ENCODE results near the gene SLC9A1. TPM values are rescaled to one million over a fixed set of nuclear protein-coding genes. Genes with fewer than 3 reads are reported as not detected.

SLC9A1 gene
- total and polyA plus RNA-seq, 2 of the 8 experiments (the other 6 are each of a cell fraction or from before 2014, with no cell fraction given), result 11.3 to 25.1 TPM

DNA sequence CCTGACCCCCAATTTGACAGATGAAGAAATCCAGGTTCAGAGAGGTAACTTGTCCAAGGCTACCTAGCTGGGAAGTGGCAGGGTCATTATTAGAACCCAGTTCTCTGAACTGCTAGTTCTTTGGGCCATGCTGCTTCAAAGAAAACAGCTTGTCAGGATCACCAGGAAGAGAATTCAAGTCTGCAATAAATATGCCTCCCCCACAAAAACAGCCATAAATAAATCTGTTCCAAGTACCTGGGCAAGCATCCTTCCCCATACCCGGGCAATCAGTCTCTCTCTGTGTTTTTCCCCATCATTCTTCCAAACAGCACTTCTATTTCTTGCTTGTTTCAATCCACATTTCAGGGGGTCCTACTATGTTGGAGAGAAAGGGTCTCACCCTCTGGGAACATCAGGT, 34.1 kb downstream of the SLC9A1 start (continued):
- TF ChIP-seq TAF1 (IDR thresholded peaks at IDR 0.05; ENCODE audit: low read depth, low read length) (no peak), BRCA1 (IDR thresholded peaks at IDR 0.05; ENCODE audit: low read depth, low read length) (no peak), RXRA (IDR thresholded peaks at IDR 0.05; ENCODE audit: insufficient read depth, low read depth, low read length) (no peak), SP2 (IDR thresholded peaks at IDR 0.05; ENCODE audit: low read length) (no peak), SP4 (IDR thresholded peaks at IDR 0.05; ENCODE audit: low read length) (no peak), SAP30 (IDR thresholded peaks at IDR 0.05; ENCODE audit: insufficient read depth, insufficient replicate concordance, low read length) (no peak), TEAD4 (IDR thresholded peaks at IDR 0.05; ENCODE audit: low read depth, low read length) (no peak)
- TF ChIP-seq, protein P1, sequence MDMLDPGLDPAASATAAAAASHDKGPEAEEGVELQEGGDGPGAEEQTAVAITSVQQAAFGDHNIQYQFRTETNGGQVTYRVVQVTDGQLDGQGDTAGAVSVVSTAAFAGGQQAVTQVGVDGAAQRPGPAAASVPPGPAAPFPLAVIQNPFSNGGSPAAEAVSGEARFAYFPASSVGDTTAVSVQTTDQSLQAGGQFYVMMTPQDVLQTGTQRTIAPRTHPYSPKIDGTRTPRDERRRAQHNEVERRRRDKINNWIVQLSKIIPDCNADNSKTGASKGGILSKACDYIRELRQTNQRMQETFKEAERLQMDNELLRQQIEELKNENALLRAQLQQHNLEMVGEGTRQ (IDR thresholded peaks at IDR 0.05; ENCODE audit: low read length), result no peak

Data from H1 (cell line).